ENCODE measurements around the gene SUN2.

DNA sequence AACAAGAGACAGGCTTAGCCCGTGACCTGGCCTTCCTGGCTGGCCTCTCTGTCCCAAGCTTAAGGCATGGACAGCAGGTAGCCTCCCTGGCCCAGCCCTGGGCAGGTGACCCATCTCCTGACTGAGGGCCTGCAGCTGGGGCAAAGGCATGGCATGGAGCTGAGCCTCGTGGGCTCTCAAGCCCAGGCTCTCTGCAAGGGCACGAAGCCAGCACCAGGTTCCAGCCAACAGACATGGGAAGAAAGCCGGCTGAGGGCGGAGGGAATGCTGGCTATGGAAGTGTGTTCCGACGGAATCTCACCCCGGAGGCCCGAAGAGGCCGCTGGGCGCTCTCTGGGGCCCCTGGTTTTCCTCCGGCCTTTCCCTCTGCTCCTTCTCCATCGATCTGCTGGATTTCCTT, 25.2 kb upstream of the SUN2 start:
- TF ChIP-seq, protein P1, sequence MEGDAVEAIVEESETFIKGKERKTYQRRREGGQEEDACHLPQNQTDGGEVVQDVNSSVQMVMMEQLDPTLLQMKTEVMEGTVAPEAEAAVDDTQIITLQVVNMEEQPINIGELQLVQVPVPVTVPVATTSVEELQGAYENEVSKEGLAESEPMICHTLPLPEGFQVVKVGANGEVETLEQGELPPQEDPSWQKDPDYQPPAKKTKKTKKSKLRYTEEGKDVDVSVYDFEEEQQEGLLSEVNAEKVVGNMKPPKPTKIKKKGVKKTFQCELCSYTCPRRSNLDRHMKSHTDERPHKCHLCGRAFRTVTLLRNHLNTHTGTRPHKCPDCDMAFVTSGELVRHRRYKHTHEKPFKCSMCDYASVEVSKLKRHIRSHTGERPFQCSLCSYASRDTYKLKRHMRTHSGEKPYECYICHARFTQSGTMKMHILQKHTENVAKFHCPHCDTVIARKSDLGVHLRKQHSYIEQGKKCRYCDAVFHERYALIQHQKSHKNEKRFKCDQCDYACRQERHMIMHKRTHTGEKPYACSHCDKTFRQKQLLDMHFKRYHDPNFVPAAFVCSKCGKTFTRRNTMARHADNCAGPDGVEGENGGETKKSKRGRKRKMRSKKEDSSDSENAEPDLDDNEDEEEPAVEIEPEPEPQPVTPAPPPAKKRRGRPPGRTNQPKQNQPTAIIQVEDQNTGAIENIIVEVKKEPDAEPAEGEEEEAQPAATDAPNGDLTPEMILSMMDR (IDR thresholded peaks at IDR 0.05; ENCODE audit: low read length): no peak
- TF ChIP-seq EZH2phosphoT487 (IDR thresholded peaks at IDR 0.05; ENCODE audit: low read length): no peak
- no peak for TF ChIP-seq EZH2 (optimal IDR thresholded peaks at IDR 0.05; ENCODE audit: low read depth, low read length)

All from MM.1S (cell line).